ENCODE results near the gene TGFB1I1.

DNA sequence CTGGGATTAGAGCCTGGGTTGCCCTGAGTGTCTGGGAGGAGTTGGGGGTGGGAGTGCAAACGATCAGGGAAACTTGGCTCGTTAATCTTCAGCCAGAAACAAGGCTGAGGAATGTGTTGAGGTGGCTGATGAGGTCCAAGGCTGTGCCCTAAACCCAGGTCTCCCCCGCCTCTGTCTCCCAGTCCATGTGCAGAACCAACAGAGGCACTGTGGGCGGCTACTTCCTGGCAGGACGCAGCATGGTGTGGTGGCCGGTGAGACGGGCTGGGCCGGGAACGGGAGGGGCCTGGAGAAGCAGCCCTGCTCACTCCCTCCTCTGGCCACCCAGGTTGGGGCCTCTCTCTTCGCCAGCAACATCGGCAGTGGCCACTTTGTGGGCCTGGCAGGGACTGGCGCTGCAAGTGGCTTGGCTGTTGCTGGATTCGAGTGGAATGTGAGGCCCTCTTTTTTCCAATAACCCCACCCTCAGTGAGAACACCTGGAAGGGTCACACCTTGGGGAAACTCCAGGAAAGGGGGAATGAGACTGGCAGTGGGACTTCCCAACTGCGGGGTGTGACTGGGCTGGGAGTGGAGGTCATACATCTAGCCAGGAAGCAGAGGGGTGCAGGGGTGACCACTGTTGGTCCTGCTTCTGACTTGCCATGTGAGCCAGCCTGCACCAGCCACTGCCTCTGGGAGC, 12.7 kb downstream of the TGFB1I1 start:
- TF ChIP-seq POLR2A (IDR thresholded peaks at IDR 0.05; ENCODE audit: borderline replicate concordance, extremely low read depth, insufficient read depth, insufficient read length) (no peak), YY1 (IDR thresholded peaks at IDR 0.05; ENCODE audit: extremely low read depth, insufficient replicate concordance, low read depth, low read length) (no peak)

Data from HCT116 (cell line).